ENCODE data around the gene RNF213.

RNF213 gene

GRCh38 chr17:80346498-80347275 lies 86.0 kb downstream of the RNF213 start:
- Histone ChIP-seq H3K9me3 (ENCODE audit: control insufficient read depth, insufficient read depth, low read depth, low read length) (no peaks in the 10 kb centered on the region), H3K4me3 (ENCODE audit: low read depth, low read length) (no peak overlapping the region), H3K27ac (ENCODE audit: extremely low read depth, low read depth, low read length) (no peak overlapping the region), H3K36me3 (ENCODE audit: control insufficient read depth in 2 of 2, insufficient read depth in 1 of 2, low read length in 2 of 2) (peaks cover 13 to 95% of the 10 kb centered on the region in 2 experiments), H3K4me1 (ENCODE audit: control insufficient read depth, insufficient read depth, low read length) (no peaks in the 10 kb centered on the region)
- POLR2A ChIA-PET, result no interaction called here
- CTCF ChIA-PET, result interaction anchor here (0.5 to 0.7 kb wide), 2 partner anchors 76 to 150 kb away, joined by 3 read pairs; no protein-coding TSS in a partner anchor
- no peak for TF ChIP-seq IKZF3 (tag by site-specific recombination; IDR thresholded peaks at IDR 0.05)
- TF ChIP-seq ZNF16 (tag by site-specific recombination; IDR thresholded peaks at IDR 0.05; ENCODE audit: low read depth), result no peak
- no peak for TF ChIP-seq ZNF830 (tag by site-specific recombination; IDR thresholded peaks at IDR 0.05; ENCODE audit: low read depth)
- no peak for TF ChIP-seq ZNF157 (tag by site-specific recombination; IDR thresholded peaks at IDR 0.05)

GRCh38 chr17:80347536-80347935 lies 86.9 kb downstream of the RNF213 start:
- H3K9me3 ChIP-seq (ENCODE audit: control insufficient read depth, insufficient read depth, low read depth, low read length), result no peaks in the 10 kb centered on the region
- no peak for TF ChIP-seq GFI1B (tag by site-specific recombination; IDR thresholded peaks at IDR 0.05)
- no peak for TF ChIP-seq INSM2 (tag by site-specific recombination; IDR thresholded peaks at IDR 0.05)
- TF ChIP-seq ZNF157 (tag by site-specific recombination; IDR thresholded peaks at IDR 0.05), result no peak
- no peak for TF ChIP-seq ZNF121 (tag by site-specific recombination; IDR thresholded peaks at IDR 0.05)
- TF ChIP-seq ZBTB1 (tag by site-specific recombination; IDR thresholded peaks at IDR 0.05), result no peak
- no peak for TF ChIP-seq ZNF335 (tag by site-specific recombination; conservative IDR thresholded peaks at IDR 0.05)
- no peak for TF ChIP-seq ZNF311 (tag by site-specific recombination; IDR thresholded peaks at IDR 0.05; ENCODE audit: borderline replicate concordance)
- no peak for TF ChIP-seq ZNF23 (tag by site-specific recombination; IDR thresholded peaks at IDR 0.05; ENCODE audit: borderline replicate concordance)
- TF ChIP-seq YY2 (tag by site-specific recombination; IDR thresholded peaks at IDR 0.05), result no peak
- TF ChIP-seq ZNF416 (tag by site-specific recombination; IDR thresholded peaks at IDR 0.05), result no peak
- TF ChIP-seq ZNF426 (tag by site-specific recombination; IDR thresholded peaks at IDR 0.05), result no peak
- no peak for TF ChIP-seq ZNF114 (tag by site-specific recombination; IDR thresholded peaks at IDR 0.05)
- TF ChIP-seq ZBTB21 (tag by site-specific recombination; IDR thresholded peaks at IDR 0.05), result no peak
- TF ChIP-seq ZNF132 (tag by site-specific recombination; IDR thresholded peaks at IDR 0.05; ENCODE audit: borderline replicate concordance), result no peak
- TF ChIP-seq RBAK (tag by site-specific recombination; IDR thresholded peaks at IDR 0.05), result no peak
- no peak for TF ChIP-seq ZNF621 (tag by site-specific recombination; IDR thresholded peaks at IDR 0.05)
- TF ChIP-seq ZNF423 (tag by site-specific recombination; IDR thresholded peaks at IDR 0.05), result no peak
- no peak overlapping the region for H3K4me3 ChIP-seq (ENCODE audit: low read depth, low read length)
- CTCF ChIA-PET, result interaction anchor here (0.7 kb wide), 1 partner anchor 151 kb away, joined by 3 read pairs; no protein-coding TSS in a partner anchor
- H3K27ac ChIP-seq (ENCODE audit: extremely low read depth, low read depth, low read length), result no peak overlapping the region
- POLR2A ChIA-PET, result no interaction called here
- H3K4me1 ChIP-seq (ENCODE audit: control insufficient read depth, insufficient read depth, low read length), result no peaks in the 10 kb centered on the region
- H3K36me3 ChIP-seq (ENCODE audit: control insufficient read depth in 2 of 2, insufficient read depth in 1 of 2, low read length in 2 of 2), result peaks cover 21 to 98% of the 10 kb centered on the region in 2 experiments

- no peak overlapping the region for H3K4me3 ChIP-seq (ENCODE audit: low read depth, low read length)
- no peak overlapping the region for H3K27ac ChIP-seq (ENCODE audit: extremely low read depth, low read depth, low read length)
- H3K9me3 ChIP-seq (ENCODE audit: control insufficient read depth, insufficient read depth, low read depth, low read length), result no peaks in the 10 kb centered on the region
- no peak for TF ChIP-seq GLI2 (tag by site-specific recombination; IDR thresholded peaks at IDR 0.05; ENCODE audit: borderline replicate concordance, low read depth)
- no peak for TF ChIP-seq ZNF521 (tag by site-specific recombination; IDR thresholded peaks at IDR 0.05)
- no peak for TF ChIP-seq ZNF280C (tag by site-specific recombination; IDR thresholded peaks at IDR 0.05)
- TF ChIP-seq ZSCAN5A (tag by site-specific recombination; IDR thresholded peaks at IDR 0.05), result no peak
- peaks cover 20 to 99% of the 10 kb centered on the region in 2 experiments for H3K36me3 ChIP-seq (ENCODE audit: control insufficient read depth in 2 of 2, insufficient read depth in 1 of 2, low read length in 2 of 2)
- ChIA-PET POLR2A (no interaction called here), CTCF (no interaction called here)
- H3K4me1 ChIP-seq (ENCODE audit: control insufficient read depth, insufficient read depth, low read length), result no peaks in the 10 kb centered on the region
Observed at GRCh38 chr17:80347948-80348351, 87.3 kb downstream of the RNF213 start.

All from HEK293 (cell line).